ENCODE data around the gene ABHD14A. TPM values are rescaled to one million over a fixed set of nuclear protein-coding genes. Genes with fewer than 3 reads are reported as not detected.

The ABHD14A gene
- total RNA-seq, 2 experiments from 2014 or later: 6.3 to 7.5 TPM

DNA sequence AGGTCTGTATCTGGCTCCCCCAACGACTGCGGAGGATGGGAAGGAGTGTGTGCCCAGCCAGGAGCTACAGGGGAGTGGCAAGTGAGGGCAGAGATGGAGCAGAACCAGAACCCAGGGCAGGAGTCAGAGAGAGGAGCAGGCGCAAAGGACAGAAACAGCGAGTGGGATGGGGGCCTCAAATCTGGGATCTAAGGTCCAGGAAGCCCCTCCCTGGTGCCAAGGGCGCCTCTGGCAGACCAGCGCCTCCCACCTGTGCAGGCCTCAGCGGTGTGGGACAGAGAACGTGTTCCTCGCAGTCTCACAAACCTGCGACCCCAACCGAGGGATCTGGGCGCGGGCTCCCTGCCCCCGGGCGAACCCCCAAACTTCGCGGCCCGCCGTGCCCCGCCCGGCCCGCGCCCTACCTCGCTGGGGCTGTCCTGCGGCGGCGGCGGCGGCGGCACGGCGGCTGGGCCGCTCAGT, 7.9 kb upstream of the ABHD14A start:
- POLR2A ChIA-PET: no interaction called here
- H3K36me3 Mint-ChIP-seq (ENCODE audit: low read depth): peaks cover 6% of the 10 kb centered on the region
- H3K4me3 Mint-ChIP-seq: peak overlapping the region; percentile 75
- H3K4me1 Mint-ChIP-seq: peaks cover 18% of the 10 kb centered on the region
- no peaks in the 10 kb centered on the region for H3K9me3 Mint-ChIP-seq (ENCODE audit: low read depth)
- no peak for DNase-seq
- no peaks in the 10 kb centered on the region for H3K27me3 Mint-ChIP-seq
- peak; percentile 71 for ATAC-seq
- CTCF ChIA-PET: interaction anchor here (1.0 to 2.8 kb wide), 2 partner anchors 15 to 24 kb away, joined by 4 to 12 read pairs; partner anchors contain the start of gene ACY1
- H3K27ac Mint-ChIP-seq: peak overlapping the region; percentile 31
- intact Hi-C loops (cut with DNase I, micrococcal nuclease): loop anchor here in 1 of 2 experiments (1.0 kb wide), 1 partner anchor 25 kb away; the partner anchor contains the start of gene PARP3

DNA sequence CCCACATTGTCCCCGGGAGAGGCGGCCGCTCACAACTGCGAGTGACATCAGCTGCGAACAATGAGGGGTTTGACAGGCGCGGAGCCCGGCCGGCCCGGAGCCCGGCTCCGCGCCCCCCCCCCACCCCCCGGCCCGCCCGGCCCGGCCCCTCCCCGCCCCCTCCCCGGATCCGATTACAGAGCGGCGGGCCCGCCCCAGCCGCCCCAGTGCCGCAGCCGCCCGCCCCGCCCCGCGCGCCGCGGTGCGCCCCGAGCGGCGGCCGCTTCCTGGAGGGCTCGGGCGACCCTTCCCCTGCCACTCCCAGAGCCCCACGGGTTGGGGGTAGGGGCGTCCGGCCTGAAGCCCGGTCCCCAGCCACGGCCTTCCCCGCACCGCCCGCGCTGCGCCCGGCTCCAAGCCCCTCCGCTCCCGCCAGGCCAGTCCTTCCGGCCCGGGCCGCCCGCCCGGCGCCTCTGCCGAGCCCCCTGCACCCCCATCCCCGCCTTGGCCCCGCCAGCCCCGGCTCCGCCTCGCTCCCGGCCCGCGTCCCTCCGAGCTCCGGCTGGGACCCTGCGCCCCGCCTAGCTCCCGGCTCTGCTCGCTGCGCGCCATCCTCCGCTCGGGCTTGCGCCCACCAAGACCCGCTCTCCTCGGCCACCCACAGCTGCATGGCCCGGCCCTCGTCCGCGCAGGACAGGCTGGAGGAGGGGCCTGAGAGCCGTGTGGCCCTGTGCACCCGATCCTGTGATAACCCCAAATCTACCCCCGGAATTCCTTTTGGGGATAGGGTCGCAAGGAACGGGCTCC, 7.3 kb upstream of the ABHD14A start, which contains the start of gene PCBP4:
PCBP4 (minus strand) TSS at position 71 of the 786 bp plus-strand sequence. CDS start 6,214 bp downstream, outside the sequence.
- Mint-ChIP-seq H3K27ac (peak within 1 kb of the TSS; percentile 31), H3K4me3 (peak within 1 kb of the TSS; percentile 75), H3K27me3 (no peaks in the 10 kb centered on the region), H3K9me3 (ENCODE audit: low read depth) (no peaks in the 10 kb centered on the region), H3K36me3 (ENCODE audit: low read depth) (peaks cover 9% of the 10 kb centered on the region), H3K4me1 (peaks cover 20% of the 10 kb centered on the region)
- CTCF ChIA-PET: interaction anchor here (1.0 to 2.8 kb wide), 2 partner anchors 15 to 25 kb away, joined by 4 to 12 read pairs; partner anchors contain the start of gene ACY1
- peak; percentile 62 for DNase-seq
- intact Hi-C loops (cut with DNase I, micrococcal nuclease): loop anchor here in 1 of 2 experiments (1.0 kb wide), 1 partner anchor 25 kb away; the partner anchor contains the start of gene PARP3
- POLR2A ChIA-PET: no interaction called here
- ATAC-seq: peak; percentile 52

DNA sequence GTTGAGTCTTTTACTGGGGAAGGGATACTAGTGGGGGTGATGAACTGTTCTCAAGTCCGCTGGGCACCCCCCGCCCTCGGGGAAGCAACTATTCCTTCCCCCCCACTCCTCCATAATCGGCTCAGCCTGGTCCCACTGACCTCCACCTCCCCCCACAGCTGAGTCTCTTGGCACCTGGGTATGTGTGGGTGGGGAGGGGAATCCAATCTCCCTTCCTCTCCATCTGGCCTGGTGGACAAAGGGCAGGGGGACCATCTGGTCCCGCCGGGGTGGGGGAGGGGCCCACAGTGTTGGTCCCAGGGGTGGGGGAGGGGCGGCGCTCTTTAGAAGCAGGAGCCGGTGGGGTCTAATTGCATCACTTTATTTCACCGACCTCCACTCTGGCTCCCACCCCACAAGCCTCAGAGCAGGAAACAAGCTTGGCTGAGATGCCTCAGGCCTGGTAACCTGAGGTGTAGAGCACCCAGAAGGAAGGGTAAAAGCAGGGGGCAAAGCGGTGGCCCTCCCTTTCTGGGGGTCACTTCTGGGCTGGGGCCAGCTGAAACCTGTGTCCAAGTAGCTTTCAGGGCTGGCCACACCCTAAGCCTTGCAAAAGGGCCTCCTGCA, 6.6 kb upstream of the ABHD14A start:
- ATAC-seq (no peak), DNase-seq (no peak)
- H3K4me1 Mint-ChIP-seq: peaks cover 21% of the 10 kb centered on the region
- no peaks in the 10 kb centered on the region for H3K27me3 Mint-ChIP-seq
- H3K27ac Mint-ChIP-seq: no peak overlapping the region
- H3K36me3 Mint-ChIP-seq (ENCODE audit: low read depth): peaks cover 9% of the 10 kb centered on the region
- CTCF ChIA-PET: interaction anchor here (0.6 to 2.8 kb wide), 2 partner anchors 11 to 14 kb away, joined by 4 to 12 read pairs; partner anchors contain the start of gene ACY1
- no peaks in the 10 kb centered on the region for H3K9me3 Mint-ChIP-seq (ENCODE audit: low read depth)
- intact Hi-C loops (cut with DNase I, micrococcal nuclease): no loop called here
- POLR2A ChIA-PET: no interaction called here
- H3K4me3 Mint-ChIP-seq: peak overlapping the region; percentile 75

DNA sequence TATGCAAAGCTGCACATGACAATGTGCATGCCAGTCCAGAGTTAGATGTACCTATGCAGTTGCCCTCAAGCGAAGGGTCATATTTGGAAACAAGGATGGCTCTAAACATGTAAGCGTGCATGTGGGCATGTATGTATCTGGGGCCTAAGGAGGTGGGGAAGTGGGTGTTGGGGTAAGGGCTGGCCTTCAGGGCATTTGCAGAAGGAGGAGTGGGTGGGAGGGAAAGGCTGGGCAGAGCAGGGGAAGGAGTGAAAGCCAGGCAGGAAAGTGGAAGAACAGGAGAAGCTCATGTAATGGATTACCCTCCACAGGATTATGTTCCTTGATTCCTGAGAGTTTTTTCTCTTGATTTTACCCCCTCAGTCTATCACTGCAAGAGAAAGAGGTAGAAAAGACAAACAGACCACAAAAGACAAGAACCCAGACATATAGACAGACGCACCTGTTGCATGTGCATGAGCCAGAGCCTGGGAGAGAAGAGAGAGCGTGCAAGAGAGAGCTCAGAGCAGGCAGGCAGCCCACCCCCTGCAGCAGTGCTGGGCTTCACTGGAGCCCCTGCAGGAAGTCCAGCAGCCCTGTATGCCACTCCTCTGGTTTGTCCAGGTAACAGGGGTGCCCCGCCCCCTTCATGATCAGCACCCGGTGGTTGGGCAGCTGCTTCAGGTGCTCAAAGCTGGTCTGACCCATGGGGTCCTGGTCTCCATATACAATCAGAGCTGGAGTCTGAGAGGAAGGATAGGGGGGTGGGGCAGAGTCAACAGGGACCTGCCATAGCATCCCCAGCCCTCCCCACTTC, 5.8 kb upstream of the ABHD14A start:
- Mint-ChIP-seq H3K4me3 (peak overlapping the region; percentile 28), H3K36me3 (ENCODE audit: low read depth) (peaks cover 12% of the 10 kb centered on the region), H3K27me3 (no peaks in the 10 kb centered on the region), H3K9me3 (ENCODE audit: low read depth) (no peaks in the 10 kb centered on the region), H3K27ac (peak overlapping the region; percentile 34), H3K4me1 (peaks cover 22% of the 10 kb centered on the region)
- ATAC-seq: no peak
- CTCF ChIA-PET: interaction anchor here (0.6 to 2.8 kb wide), 4 partner anchors 12 to 1358 kb away, joined by 3 to 12 read pairs (median 5); partner anchors contain the start of genes ACY1 and CISH
- intact Hi-C loops (cut with DNase I, micrococcal nuclease): no loop called here
- no peak for DNase-seq
- POLR2A ChIA-PET: interaction anchor here (0.8 kb wide), 1 partner anchor 27 kb away, joined by 3 read pairs; the partner anchor contains the start of genes PARP3 and RRP9

DNA sequence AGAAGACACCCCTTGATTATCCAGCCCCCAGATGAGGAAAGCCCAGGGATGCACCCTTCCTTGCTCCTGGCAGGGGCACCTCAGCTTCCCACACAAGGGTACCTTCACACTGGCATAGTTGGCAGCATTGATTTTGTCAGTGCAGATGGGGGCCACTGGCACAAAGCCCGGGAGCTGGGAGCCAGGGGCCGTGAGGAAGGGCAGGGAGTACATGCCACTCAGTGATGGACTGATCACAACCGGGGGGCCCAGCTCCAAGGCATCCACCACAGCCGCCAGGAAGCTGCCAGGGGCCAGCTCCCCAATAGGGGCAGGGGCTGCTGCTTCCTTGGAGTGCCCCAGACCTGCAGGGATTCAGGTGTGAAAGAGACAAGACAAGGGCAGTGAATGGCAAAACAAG, 5.0 kb upstream of the ABHD14A start:
- no peak overlapping the region for H3K27ac Mint-ChIP-seq
- no peak overlapping the region for H3K4me3 Mint-ChIP-seq
- no peaks in the 10 kb centered on the region for H3K27me3 Mint-ChIP-seq
- intact Hi-C loops (cut with DNase I, micrococcal nuclease): loop anchor here in 1 of 2 experiments (10.0 kb wide), 2 partner anchors 575 to 715 kb away; partner anchors contain the start of genes GNL3, PBRM1 and RBM15B
- POLR2A ChIA-PET: interaction anchor here (0.8 kb wide), 1 partner anchor 28 kb away, joined by 3 read pairs; the partner anchor contains the start of genes PARP3 and RRP9
- ATAC-seq: no peak
- CTCF ChIA-PET: interaction anchor here (0.7 to 2.8 kb wide), 3 partner anchors 13 to 1358 kb away, joined by 3 to 12 read pairs (median 6); partner anchors contain the start of genes ACY1 and CISH
- DNase-seq: no peak
- H3K36me3 Mint-ChIP-seq (ENCODE audit: low read depth): peaks cover 12% of the 10 kb centered on the region
- no peaks in the 10 kb centered on the region for H3K9me3 Mint-ChIP-seq (ENCODE audit: low read depth)
- peaks cover 28% of the 10 kb centered on the region for H3K4me1 Mint-ChIP-seq

DNA sequence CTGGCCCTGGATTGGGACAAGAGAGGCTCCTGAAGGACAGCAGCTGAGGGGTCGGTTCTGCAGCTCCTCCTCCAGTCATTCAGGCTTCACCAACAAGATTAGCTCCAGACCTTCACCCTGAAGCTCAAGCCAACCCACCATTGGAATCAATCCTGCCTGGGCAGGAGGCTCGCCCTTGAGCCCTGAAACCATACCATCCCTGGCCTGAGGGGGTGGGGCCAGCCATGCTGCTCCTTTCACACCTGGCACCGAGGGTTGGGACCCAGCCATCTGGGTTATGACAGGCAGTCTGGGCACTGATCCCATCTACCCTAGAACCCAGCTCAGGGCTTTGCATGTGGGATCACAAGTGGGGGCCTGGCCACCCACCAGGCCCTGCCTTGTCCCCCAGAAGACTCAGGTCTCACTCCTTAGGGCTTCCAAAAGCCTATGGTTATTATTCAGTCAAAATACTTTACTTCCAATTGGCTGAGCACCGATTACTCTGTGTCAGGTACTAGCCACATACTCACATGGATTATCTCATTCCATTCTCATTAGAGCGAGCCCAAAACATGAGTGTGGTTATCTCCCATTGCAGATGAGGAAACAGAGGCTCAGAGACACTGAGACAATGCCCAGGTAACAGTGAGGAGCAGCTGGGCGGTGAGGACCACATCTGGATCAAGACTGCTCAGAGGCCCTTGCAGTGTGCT, 4.1 kb upstream of the ABHD14A start:
- Mint-ChIP-seq H3K36me3 (ENCODE audit: low read depth) (peaks cover 12% of the 10 kb centered on the region), H3K4me3 (no peak overlapping the region), H3K27me3 (no peaks in the 10 kb centered on the region), H3K9me3 (ENCODE audit: low read depth) (no peaks in the 10 kb centered on the region), H3K4me1 (peaks cover 34% of the 10 kb centered on the region), H3K27ac (no peak overlapping the region)
- ATAC-seq (no peak), DNase-seq (no peak)
- ChIA-PET POLR2A (no interaction called here), CTCF (interaction anchor here (0.6 to 2.1 kb wide), 4 partner anchors 9 to 50 kb away, joined by 4 to 6 read pairs (median 4); partner anchors contain the start of gene RRP9)
- intact Hi-C loops (cut with DNase I, micrococcal nuclease): loop anchor here in 1 of 2 experiments (10.0 kb wide), 2 partner anchors 576 to 714 kb away; partner anchors contain the start of genes GNL3, PBRM1 and RBM15B

DNA sequence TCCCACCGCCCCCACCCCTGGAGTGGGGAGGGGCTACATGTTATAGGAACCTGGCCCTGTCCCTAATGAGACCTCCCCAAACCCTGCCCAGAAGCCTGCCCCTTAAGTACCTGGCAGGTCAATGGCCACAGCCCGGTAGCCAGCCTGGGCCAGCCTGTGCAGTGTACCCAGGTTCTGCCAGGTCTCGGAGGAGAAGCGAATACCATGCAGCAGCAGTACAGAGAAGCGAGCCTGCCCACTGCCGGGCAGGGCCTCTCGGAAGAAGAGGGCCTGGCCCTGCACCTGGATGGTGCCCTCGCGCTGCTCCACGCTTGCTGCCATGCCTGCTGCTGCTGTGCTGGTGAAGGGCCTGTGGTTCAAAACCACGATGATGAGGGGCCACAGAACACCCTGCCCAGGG, 3.5 kb upstream of the ABHD14A start:
- Mint-ChIP-seq H3K36me3 (ENCODE audit: low read depth) (peaks cover 12% of the 10 kb centered on the region), H3K4me1 (peaks cover 38% of the 10 kb centered on the region), H3K4me3 (no peak overlapping the region), H3K9me3 (ENCODE audit: low read depth) (no peaks in the 10 kb centered on the region), H3K27me3 (no peaks in the 10 kb centered on the region), H3K27ac (no peak overlapping the region)
- ATAC-seq (no peak), DNase-seq (no peak)
- intact Hi-C loops (cut with DNase I, micrococcal nuclease): loop anchor here in 1 of 2 experiments (10.0 kb wide), 2 partner anchors 577 to 713 kb away; partner anchors contain the start of genes GNL3, PBRM1 and RBM15B
- ChIA-PET POLR2A (no interaction called here), CTCF (interaction anchor here (0.7 to 2.1 kb wide), 3 partner anchors 28 to 270 kb away, joined by 3 to 6 read pairs (median 4); partner anchors contain the start of gene RRP9)

DNA sequence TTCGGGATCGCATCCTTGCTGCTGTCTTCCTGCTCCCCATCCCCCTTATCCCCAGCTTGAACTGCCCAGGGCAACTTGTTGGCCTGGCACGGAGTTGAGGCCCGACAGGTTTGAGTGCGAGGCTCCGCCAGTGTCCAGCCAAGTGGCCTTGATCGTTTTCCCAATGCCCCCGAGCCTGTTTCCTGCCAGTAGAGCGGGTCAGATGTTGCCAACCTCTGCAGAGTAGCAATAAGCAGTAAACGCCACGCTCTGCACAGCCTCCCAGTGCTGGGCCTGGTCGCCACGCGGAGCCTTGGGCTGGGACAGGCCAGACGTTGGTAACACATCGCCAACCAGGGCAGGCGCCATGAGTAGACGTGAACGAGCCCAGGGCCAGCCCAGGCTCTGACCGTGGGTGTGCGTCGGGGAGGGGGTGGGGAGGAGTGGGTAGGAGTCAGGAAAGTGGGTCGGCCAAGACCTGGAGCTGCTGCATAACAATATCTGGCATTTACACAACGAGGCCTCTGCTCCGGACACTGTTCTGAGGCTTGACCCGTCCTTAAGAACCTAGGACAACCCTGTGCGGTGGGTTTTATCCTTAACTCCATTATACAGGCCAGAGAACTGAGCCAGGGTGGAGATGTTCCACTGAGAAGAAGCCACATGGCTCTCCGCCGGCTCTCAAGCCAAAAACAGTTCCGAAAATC, 444 bp upstream of the ABHD14A start:
- peak overlapping the region; percentile 97 for H3K27ac Mint-ChIP-seq
- ChIA-PET CTCF (interaction anchor here (0.6 to 3.1 kb wide), 18 partner anchors 8 to 476 kb away, joined by 3 to 30 read pairs (median 4); partner anchors contain the start of genes ACY1, GPR62, PARP3 and RPL29), POLR2A (interaction anchor here (0.6 to 1.5 kb wide), 7 partner anchors 8 to 279 kb away, joined by 3 to 8 read pairs (median 3); partner anchors contain the start of genes ACY1 and PARP3)
- ATAC-seq (peak; percentile 39), DNase-seq (peak; percentile 52)
- peaks cover 34% of the 10 kb centered on the region for H3K4me1 Mint-ChIP-seq
- H3K9me3 Mint-ChIP-seq (ENCODE audit: low read depth): no peaks in the 10 kb centered on the region
- no peaks in the 10 kb centered on the region for H3K27me3 Mint-ChIP-seq
- intact Hi-C loops (cut with DNase I, micrococcal nuclease): loop anchor here (1.0 to 10.0 kb wide), 7 partner anchors 9 to 710 kb away; partner anchors contain the start of genes PARP3 (in 2 of the 2), RPL29 (in 2 of the 2), ACY1 (in 1 of the 2) and GNL3 (in 1 of the 2)
- peaks cover 9% of the 10 kb centered on the region for H3K36me3 Mint-ChIP-seq (ENCODE audit: low read depth)
- peak overlapping the region; percentile 97 for H3K4me3 Mint-ChIP-seq

DNA sequence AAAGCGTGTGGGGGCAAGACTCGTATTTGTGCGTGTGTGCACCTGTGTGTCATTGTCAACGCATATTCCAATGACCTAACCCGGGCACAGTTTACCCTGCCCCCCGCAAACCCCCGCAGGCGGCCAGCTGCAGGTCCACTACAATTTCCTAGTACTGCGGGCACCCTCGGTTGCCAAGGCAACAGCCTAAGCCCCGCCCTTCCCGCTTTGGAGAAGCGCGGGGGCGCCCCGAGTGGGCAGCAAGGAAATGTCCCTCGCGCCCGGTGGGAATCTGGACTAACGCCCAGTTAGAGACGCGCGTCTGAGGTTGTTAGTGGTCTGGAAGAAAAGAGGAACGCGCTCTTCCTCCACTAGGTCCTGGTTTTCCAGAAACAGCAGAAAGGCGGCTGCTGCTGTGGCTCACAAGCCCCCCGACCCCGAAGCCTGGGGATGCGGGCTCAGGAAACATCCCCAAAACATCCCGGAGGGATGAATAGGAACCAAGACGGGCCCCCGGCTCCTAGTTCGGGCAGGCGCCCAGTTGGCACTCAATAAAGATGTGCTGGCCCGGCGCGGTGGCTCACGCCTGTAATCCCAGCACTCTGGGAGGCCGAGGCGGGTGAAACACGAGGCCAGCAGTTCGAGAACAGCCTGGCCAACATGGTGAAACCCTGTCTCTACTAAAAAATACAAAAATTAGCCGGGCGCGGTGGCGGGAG, 1.1 kb downstream of the ABHD14A start:
- ATAC-seq: no peak
- CTCF ChIA-PET: interaction anchor here (0.5 to 3.1 kb wide), 4 partner anchors 33 to 172 kb away, joined by 3 to 30 read pairs (median 4); partner anchors contain the start of genes PARP3 and RRP9
- no peaks in the 10 kb centered on the region for H3K27me3 Mint-ChIP-seq
- POLR2A ChIA-PET: interaction anchor here (1.1 kb wide), 1 partner anchor 17 kb away, joined by 3 read pairs; no protein-coding TSS in a partner anchor
- H3K4me3 Mint-ChIP-seq: peak overlapping the region; percentile 97
- DNase-seq: peak; percentile 55
- peak overlapping the region; percentile 89 for H3K27ac Mint-ChIP-seq
- no peaks in the 10 kb centered on the region for H3K9me3 Mint-ChIP-seq (ENCODE audit: low read depth)
- intact Hi-C loops (cut with DNase I, micrococcal nuclease): loop anchor here (1.0 to 10.0 kb wide), 5 partner anchors 19 to 709 kb away; partner anchors contain the start of genes GNL3 (in 1 of the 2), PBRM1 (in 1 of the 2), POC1A (in 1 of the 2) and RBM15B (in 1 of the 2)
- H3K36me3 Mint-ChIP-seq (ENCODE audit: low read depth): peaks cover 9% of the 10 kb centered on the region
- H3K4me1 Mint-ChIP-seq: peaks cover 33% of the 10 kb centered on the region
